Caco-2 (cell line): ENCODE results near the gene LRRC4C. TPM values are rescaled to one million over a fixed set of nuclear protein-coding genes. Genes with fewer than 3 reads are reported as not detected.

Source experiments
- BruUV-seq: library from RNA; stranded (reverse); fragments of 400-500 nt; replicated peaks from 2 replicates; lab custom pipeline; 2021; lab: Mats Ljungman, UMichigan
- CTCF ChIA-PET: fragments of 300-600 bp; sonication (Branson Sonifier 250); formaldehyde crosslinking; loops from one replicate; lab custom pipeline; 2022; ENCODE audit warnings: antibody characterized with exemption; lab: Charles Lee
- POLR2A ChIA-PET: fragments of 300-600 bp; sonication (Branson Sonifier 250); formaldehyde crosslinking; loops from one replicate; lab custom pipeline; 2022; ENCODE audit warnings: antibody characterized with exemption; lab: Charles Lee
- DNase-seq, 2 experiments: peaks; one replicate each; pipeline versions ENCODE4 v3.0.0 to v3.0.0-alpha.2; 2020 to 2022
- H3K27me3 ChIP-seq: replicated peaks from 2 replicates; pipeline ENCODE4 v1.6.0; 2011; ENCODE audit warnings: low read length; ENCODE audit not compliant: control insufficient read depth, insufficient read depth
- H3K36me3 ChIP-seq: 2 replicates; pipeline ENCODE4 v1.5.1; 2011; ENCODE audit warnings: low read length; ENCODE audit not compliant: control insufficient read depth, insufficient read depth
- H3K4me1 ChIP-seq: fragments of 250-450 bp; sonication (Bioruptor Pico); 2 replicates; pipeline ENCODE4 v1.5.1; 2020; ENCODE audit warnings: mild to moderate bottlenecking
- H3K4me3 ChIP-seq: 2 replicates; pipeline ENCODE4 v1.5.1; 2011; ENCODE audit warnings: low read depth, mild to moderate bottlenecking, control low read depth, low read length
- H3K9me3 ChIP-seq: fragments of 250-450 bp; sonication (Bioruptor Pico); 2 replicates; pipeline ENCODE4 v1.5.1; 2020; ENCODE audit warnings: mild to moderate bottlenecking, moderate library complexity
- H3K27ac Mint-ChIP-seq: one replicate; pipeline ENCODE4 v1.8.0; 2022; ENCODE audit warnings: mixed read lengths; ENCODE audit not compliant: unreplicated experiment
- H3K27me3 Mint-ChIP-seq: one replicate; pipeline ENCODE4 v1.8.0; 2022; ENCODE audit warnings: mixed read lengths; ENCODE audit not compliant: insufficient read depth, unreplicated experiment
- H3K36me3 Mint-ChIP-seq: one replicate; pipeline ENCODE4 v1.8.0; 2022; ENCODE audit warnings: mild to moderate bottlenecking, mixed read lengths; ENCODE audit not compliant: insufficient read depth, unreplicated experiment
- H3K4me1 Mint-ChIP-seq: one replicate; pipeline ENCODE4 v1.8.0; 2022; ENCODE audit warnings: low read depth, mixed read lengths; ENCODE audit not compliant: unreplicated experiment
- H3K4me3 Mint-ChIP-seq: one replicate; pipeline ENCODE4 v1.8.0; 2022; ENCODE audit warnings: mild to moderate bottlenecking, moderate library complexity, mixed read lengths; ENCODE audit not compliant: unreplicated experiment
- H3K9me3 Mint-ChIP-seq: one replicate; pipeline ENCODE4 v1.8.0; 2022; ENCODE audit warnings: mixed read lengths; ENCODE audit not compliant: unreplicated experiment
- CTCF ChIP-seq, 2 experiments: fragments of 200-600 bp in 1 of 2; IDR thresholded peaks; 1 replicate in 1 of 2; 2 replicates in 1 of 2; pipeline versions ENCODE4 v1.5.1 to v1.8.0; 2011 to 2022; ENCODE audit warnings: antibody characterized with exemption in 1 of 2, control low read depth in 1 of 2, inconsistent platforms in 1 of 2, low read depth in 1 of 2, low read length in 1 of 2, mild to moderate bottlenecking in 1 of 2, moderate library complexity in 1 of 2; ENCODE audit not compliant: insufficient read depth in 1 of 2, severe bottlenecking in 1 of 2, unreplicated experiment in 1 of 2
- intact Hi-C: fragments of 100-400 bp; cut with micrococcal nuclease; formaldehyde crosslinking; loops from one replicate; pipeline ENCODE4 v1.10.0; 2022; ENCODE audit not compliant: unreplicated experiment
- total RNA-seq: library from RNA; stranded (reverse); gene quantifications from 2 replicates; pipeline ENCODE4 v1.2.3, GENCODE V29; 2022

The LRRC4C gene
- total RNA-seq, 1 experiment from 2014 or later: not detected

GRCh38 chr11:41351825-41352224 is 107.6 kb downstream of the LRRC4C start:
- Histone ChIP-seq H3K4me1 (no peaks in the 10 kb centered on the region), H3K36me3 (no peaks in the 10 kb centered on the region), H3K4me3 (no peak overlapping the region), H3K9me3 (no peaks in the 10 kb centered on the region), H3K27me3 (no peaks in the 10 kb centered on the region)
- intact Hi-C loops: no loop called here
- Mint-ChIP-seq H3K27me3 (no peaks in the 10 kb centered on the region), H3K4me1 (no peaks in the 10 kb centered on the region), H3K9me3 (no peaks in the 10 kb centered on the region), H3K4me3 (no peak overlapping the region), H3K36me3 (no peaks in the 10 kb centered on the region), H3K27ac (no peak overlapping the region)
- no peak for DNase-seq
- ChIA-PET POLR2A (no interaction called here), CTCF (no interaction called here)
- TF ChIP-seq CTCF (IDR thresholded peaks at IDR 0.05; ENCODE audit: insufficient read depth in 1 of 2, low read depth in 1 of 2, low read length in 1 of 2, severe bottlenecking in 1 of 2, unreplicated experiment in 1 of 2): no peak
- no TSS peak for BruUV-seq

GRCh38 chr11:41346042-41346441 is 113.4 kb downstream of the LRRC4C start:
- CTCF ChIA-PET: no interaction called here
- Mint-ChIP-seq H3K36me3 (no peaks in the 10 kb centered on the region), H3K9me3 (no peaks in the 10 kb centered on the region), H3K4me1 (no peaks in the 10 kb centered on the region), H3K4me3 (no peak overlapping the region), H3K27ac (no peak overlapping the region), H3K27me3 (no peaks in the 10 kb centered on the region)
- Histone ChIP-seq H3K36me3 (no peaks in the 10 kb centered on the region), H3K4me1 (no peaks in the 10 kb centered on the region), H3K27me3 (no peaks in the 10 kb centered on the region), H3K9me3 (no peaks in the 10 kb centered on the region), H3K4me3 (no peak overlapping the region)
- no peak for DNase-seq
- no TSS peak for BruUV-seq
- POLR2A ChIA-PET: no interaction called here
- intact Hi-C loops: no loop called here
- no peak for TF ChIP-seq CTCF (IDR thresholded peaks at IDR 0.05; ENCODE audit: insufficient read depth in 1 of 2, low read depth in 1 of 2, low read length in 1 of 2, severe bottlenecking in 1 of 2, unreplicated experiment in 1 of 2)

- Mint-ChIP-seq H3K9me3 (no peaks in the 10 kb centered on the region), H3K4me3 (no peak overlapping the region), H3K4me1 (no peaks in the 10 kb centered on the region), H3K36me3 (no peaks in the 10 kb centered on the region), H3K27ac (no peak overlapping the region), H3K27me3 (peaks cover 5% of the 10 kb centered on the region)
- H3K4me1 ChIP-seq: no peaks in the 10 kb centered on the region
- CTCF ChIA-PET: no interaction called here
- DNase-seq: no peak
- intact Hi-C loops: no loop called here
- no peaks in the 10 kb centered on the region for H3K27me3 ChIP-seq
- no TSS peak for BruUV-seq
- H3K9me3 ChIP-seq: no peaks in the 10 kb centered on the region
- H3K36me3 ChIP-seq: no peaks in the 10 kb centered on the region
- POLR2A ChIA-PET: no interaction called here
- no peak for TF ChIP-seq CTCF (IDR thresholded peaks at IDR 0.05; ENCODE audit: insufficient read depth in 1 of 2, low read depth in 1 of 2, low read length in 1 of 2, severe bottlenecking in 1 of 2, unreplicated experiment in 1 of 2)
- H3K4me3 ChIP-seq: no peak overlapping the region
Measured at GRCh38 chr11:41334007-41334933, 125.2 kb downstream of the LRRC4C start.
